NCI-H526 treated with DMSO at 0.1 percent for 48 hours (cell line): Measurements from ENCODE around the gene PIK3CG.
A peak's percentile ranks its signal among the peaks of the same experiment; 100 is the strongest.

Experiments
- DNase-seq: peaks from one replicate; lab custom pipeline; 2025; lab: John Stamatoyannopoulos, UW

PIK3CG gene

DNA sequence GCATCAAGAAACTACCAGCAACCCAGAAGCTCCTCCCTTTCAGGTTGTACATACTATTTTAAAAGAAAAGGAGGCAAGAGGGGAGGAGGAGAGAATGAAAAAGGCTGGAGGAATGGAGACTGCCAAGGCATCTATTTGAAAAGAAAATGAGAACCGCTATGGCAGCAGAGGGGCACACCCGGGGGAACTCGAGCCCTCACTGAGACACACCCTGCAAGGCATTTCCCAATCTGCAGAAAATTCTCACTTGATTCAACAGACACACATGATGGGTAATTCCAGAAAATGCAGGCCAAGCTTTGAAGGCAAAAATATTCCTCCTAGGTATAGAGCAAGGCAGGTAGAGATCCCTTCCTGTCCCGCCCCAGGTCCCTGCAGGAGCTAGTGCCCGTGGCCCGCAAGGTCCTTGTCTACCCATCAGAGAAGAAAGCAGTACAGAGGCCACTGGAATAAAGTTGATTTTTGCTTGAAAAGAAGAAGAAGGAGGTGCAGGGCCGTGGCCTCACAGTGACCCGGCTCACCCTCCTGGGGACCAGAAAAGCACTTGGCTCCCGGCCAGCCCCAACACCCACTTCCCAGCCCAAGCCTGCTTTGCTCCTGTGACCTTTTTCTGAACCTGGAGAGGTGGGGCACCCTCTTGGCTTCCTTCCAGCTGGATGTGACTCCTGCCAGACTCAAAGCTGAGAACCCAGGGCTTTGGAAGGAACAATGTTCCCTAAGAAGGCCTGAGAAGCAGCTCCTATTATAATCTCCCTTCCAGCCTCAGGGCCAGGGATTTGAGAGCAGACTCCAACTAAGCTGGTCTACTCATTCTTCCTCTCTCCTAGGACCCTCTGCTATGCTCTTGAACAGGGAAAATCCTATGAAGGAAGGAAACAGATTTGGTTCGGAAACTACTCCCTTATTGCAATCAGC lies 6.2 kb upstream of the PIK3CG start:
- no peak for DNase-seq

GRCh38 chr7:106862317-106863089 lies 2.6 kb upstream of the PIK3CG start:
- DNase-seq, result no peak

GRCh38 chr7:106863274-106863997 lies 1.6 kb upstream of the PIK3CG start:
- DNase-seq, result no peak

DNA sequence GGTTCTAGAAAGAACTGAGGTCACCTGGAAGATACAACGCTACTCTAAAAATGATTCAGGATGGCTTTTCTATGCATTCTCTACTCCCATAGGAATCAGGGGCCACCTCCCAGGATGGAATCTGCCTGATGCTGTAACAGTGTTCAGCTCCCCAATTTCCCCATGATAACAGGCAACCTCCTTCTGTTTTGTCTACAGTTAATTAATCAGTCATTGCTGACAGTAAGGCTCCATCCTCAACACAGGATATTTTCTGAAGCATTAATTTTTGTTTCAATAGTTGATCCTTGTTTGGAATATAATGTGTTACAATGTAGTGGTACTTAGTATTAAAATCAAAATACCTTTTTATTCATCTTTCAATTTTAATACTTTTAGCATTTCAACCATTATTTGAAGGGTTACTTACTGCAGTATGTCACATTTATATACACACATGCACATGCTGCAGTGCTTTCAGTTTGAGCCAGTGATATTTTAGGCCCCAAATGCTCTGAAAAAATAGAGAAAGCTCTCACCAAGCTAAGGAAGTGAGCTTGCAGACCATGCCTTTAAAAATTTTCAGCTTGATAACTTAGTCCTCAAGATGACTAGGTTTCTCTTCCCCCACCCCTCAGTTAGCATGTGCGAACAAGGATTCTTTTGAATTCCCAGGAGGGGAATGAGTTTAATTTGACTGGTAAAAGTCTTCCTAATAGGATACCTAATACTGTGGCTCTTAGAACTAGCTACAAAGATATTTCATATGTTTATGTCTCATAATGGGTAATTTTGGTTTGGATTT lies 592 bp upstream of the PIK3CG start:
- DNase-seq, result no peak

DNA sequence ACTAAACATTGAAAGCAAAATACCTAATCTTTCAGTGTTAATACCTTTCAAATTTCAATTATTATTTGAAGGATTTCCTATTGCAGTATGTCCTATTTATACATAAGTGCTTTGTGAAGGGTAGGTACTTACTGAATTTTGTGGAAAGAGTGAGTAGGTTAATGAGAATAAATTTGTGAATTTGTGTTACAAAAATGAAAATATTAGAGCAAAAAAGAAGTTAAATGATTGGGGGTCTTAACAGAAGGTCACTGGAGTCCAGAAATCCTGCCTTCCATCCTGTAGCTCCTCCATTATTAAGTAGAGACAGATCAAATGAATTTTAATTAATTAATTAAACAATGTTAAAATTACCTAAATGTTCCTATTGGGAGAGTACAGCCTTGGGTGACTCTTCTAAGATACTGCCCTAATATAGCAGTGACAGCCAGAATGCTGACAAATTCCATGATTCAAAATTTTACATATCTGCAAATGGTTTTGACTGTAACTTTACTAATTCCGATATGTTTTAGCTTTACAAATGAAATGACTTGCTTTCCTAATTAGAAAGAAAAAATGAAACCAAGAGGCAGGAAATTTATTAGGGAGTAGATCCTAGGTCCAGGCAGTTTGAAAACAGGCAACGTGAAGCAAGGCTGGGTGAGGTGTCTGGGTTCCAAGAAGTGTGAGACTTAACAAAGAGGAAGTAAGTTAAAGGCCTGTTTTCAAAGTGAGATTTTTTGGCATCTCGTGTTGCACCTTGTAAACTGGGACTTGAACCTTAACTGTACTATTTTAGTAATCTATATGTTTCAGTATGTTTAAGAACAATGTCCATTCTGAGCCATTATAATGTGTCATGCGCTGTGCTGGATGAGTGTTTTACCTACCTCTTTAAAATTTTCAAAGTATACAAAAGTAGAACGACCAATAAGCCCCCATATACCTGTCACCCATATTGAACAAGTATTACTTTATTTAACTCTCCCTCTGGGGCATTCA lies 1.5 kb downstream of the PIK3CG start:
- no peak for DNase-seq

DNA sequence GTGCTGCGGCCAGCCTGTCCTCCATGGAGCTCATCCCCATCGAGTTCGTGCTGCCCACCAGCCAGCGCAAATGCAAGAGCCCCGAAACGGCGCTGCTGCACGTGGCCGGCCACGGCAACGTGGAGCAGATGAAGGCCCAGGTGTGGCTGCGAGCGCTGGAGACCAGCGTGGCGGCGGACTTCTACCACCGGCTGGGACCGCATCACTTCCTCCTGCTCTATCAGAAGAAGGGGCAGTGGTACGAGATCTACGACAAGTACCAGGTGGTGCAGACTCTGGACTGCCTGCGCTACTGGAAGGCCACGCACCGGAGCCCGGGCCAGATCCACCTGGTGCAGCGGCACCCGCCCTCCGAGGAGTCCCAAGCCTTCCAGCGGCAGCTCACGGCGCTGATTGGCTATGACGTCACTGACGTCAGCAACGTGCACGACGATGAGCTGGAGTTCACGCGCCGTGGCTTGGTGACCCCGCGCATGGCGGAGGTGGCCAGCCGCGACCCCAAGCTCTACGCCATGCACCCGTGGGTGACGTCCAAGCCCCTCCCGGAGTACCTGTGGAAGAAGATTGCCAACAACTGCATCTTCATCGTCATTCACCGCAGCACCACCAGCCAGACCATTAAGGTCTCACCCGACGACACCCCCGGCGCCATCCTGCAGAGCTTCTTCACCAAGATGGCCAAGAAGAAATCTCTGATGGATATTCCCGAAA lies 2.7 kb downstream of the PIK3CG start:
- no peak for DNase-seq

- no peak for DNase-seq
These were observed 3.3 kb downstream of the PIK3CG start for GRCh38 chr7:106868364-106868763.

GRCh38 chr7:106869954-106870353 lies 4.9 kb downstream of the PIK3CG start:
- DNase-seq, result no peak

DNA sequence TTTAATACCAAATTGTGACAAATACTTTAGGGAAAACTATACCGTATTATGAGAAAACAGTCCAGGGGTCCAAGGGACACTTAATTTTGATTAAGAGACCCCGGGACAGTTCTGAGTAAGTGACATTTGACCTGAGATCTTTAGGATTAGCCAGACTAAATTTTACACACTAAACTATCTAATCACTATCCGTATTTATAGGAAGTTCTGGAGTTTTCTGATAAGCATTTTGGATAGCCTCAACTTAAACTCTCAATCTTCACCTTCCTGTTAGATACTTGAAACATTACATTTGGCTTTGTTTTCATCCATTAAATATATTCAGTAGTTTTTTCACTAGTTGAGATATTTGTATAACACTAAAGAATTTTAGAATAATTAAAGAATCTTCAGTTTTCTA lies 5.4 kb downstream of the PIK3CG start:
- no peak for DNase-seq

DNA sequence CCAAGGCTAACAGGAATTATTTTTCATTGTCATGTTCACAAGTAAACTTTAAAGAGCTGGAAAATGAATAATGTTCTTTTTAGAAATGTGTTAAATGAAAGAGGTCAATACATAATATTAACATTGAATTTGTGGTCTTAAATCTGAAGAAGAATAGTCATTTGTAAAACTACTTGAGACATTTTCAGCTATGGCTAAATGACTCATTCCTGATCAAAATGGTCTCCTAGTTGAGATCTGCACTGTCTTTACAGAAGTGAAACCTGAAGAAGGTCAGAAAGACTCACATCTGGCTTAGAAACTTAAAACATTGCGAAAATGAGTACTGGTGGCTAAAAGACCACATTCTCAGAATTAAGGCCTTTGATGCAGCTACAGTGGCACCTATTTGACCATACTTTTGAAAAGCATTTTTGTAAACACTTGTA lies 5.9 kb downstream of the PIK3CG start:
- DNase-seq, result no peak

DNA sequence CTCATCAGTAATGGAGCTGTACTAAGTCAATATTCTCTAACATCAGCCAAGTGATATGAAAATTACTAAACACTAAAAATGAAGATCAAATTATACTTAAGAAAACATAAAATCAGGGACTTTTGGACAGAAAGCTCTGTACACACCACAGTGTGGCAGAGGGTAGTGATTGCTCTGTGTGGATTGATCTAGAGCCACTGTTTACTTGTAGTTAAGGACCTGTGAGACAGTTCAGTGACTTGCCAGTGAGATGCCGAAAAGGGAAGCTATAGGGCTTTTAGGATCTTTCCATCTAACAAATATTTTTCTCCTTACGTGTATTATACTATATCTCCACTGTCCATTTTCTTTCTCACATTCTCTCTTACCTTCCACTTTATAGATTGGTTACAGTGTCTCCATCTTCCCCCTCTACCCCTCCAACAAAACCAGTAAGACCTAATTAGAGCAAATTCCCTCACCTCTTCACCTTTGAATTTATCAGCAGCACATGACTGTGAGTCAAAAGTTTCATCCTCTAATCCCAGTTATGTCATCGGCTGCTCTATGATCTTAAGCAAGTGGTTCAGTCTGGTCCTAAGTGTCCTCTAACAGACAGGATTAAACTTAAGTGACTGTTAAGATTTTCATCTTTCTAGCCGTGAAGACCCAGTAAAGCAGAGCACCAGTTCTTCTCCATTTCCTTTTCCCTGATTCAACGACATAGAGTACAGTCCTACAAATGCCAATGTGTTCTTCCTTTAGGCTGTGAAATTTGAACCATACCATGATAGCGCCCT lies 6.9 kb downstream of the PIK3CG start:
- no peak for DNase-seq

DNA sequence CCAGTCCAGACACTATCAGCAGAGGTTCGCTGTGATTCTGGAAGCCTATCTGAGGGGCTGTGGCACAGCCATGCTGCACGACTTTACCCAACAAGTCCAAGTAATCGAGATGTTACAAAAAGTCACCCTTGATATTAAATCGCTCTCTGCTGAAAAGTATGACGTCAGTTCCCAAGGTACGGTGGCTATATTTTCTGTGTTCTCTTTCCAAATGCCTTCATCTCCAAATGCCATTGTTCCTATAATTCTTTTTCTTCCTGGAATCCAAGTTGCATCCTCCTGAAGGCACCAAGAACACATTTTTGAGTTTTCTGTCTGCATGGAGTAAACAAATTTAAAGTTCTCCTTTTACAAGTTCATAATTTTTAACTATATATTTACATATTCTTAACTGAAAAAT lies 7.7 kb downstream of the PIK3CG start:
- DNase-seq, result no peak

DNA sequence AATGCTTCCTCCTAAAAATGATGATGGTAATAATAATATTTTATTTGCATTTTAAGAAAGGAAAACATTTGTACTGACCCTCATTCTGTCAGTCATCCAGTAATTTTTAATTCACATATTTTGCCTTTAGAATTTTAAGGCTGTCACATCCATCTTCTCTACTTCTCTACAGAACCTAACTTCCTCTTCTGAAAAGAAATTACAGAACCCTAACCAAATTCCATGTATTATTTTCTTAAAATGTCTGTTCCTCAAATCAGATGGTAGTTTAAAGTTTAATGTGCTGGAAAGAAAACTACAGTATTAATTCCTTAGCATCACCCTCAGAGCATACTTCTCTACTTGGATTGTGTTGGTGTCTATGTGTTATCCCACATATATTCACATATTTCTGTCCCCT lies 9.0 kb downstream of the PIK3CG start:
- no peak for DNase-seq

DNA sequence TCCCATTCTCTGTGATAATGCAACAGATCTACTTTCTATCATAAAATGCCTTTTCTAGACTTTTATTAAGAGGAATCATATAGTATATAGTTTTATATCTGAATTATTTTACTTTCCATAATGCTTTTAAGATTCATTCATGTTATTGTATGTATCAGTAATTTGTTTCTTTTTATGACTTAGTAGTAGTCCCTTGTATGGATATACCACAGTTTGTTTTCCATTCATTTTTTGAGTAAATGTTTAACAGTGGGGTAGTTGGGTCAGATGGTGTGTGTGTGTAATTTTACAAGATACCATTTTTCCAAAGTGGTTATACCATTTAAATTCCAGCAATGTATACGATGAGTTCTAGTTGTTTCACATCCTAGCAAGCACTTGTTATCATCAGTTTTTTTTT lies 10.4 kb downstream of the PIK3CG start:
- DNase-seq, result no peak

- DNase-seq, result no peak
These were observed 13.8 kb downstream of the PIK3CG start for GRCh38 chr7:106878748-106879439.

DNA sequence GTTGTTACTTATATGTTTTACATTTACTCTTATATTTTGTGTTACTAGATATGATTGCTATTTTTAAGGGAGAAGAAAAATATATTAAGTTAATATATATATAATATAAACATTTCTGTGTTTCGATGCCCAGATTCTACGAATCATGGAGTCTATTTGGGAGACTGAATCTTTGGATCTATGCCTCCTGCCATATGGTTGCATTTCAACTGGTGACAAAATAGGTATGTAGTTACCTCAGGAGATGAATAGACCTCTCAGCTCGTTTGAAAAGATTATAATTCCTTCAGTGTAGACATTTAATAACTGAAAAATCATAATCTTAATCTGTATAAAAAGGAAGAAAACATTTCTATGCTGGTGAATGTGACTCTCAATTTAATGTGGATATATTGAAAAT lies 16.9 kb downstream of the PIK3CG start:
- no peak for DNase-seq

- DNase-seq, result peak; percentile 99
These were observed 18.5 kb downstream of the PIK3CG start for GRCh38 chr7:106883456-106884026.

- no peak for DNase-seq
These were observed 20.6 kb downstream of the PIK3CG start for GRCh38 chr7:106885652-106886051.
